ENCODE results near the gene ATP1A1. TPM values are rescaled to one million over a fixed set of nuclear protein-coding genes. Genes with fewer than 3 reads are reported as not detected.
A peak's percentile ranks its signal among the peaks of the same experiment; 100 is the strongest.

Gene ATP1A1
- total RNA-seq, 4 donors from 2014 or later = 90.9 to 208 (median 174) TPM

DNA sequence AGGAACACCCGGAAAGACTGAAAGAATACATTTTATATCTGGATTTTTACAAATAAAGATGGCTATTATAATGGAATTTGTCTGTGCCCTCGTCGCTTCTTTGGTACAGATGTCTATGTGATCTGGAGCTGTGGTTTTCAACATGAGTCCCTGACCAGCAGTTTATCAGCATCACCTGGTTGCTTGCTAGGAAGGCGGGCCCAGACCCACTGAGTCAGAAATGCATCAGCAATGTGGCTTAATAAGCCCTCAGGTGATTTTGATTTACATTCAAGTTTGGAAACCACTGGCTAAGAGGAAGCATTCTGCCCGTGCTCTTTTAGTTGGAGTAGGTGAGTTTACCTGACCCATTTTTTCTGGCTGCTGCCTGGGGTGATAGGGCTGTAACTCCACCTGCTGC is 31.7 kb downstream of the ATP1A1 start:
- Histone ChIP-seq H3K27ac (peak overlapping the region in 3 of 4 donors; percentile 48 to 69 (median 52)), H3K4me3 (no peak overlapping the region), H3K27me3 (no peaks in the 10 kb centered on the region), H3K4me1 (peaks cover 0 to 29% (median 10%) of the 10 kb centered on the region in 3 donors), H3K9me3 (no peaks in the 10 kb centered on the region), H3K36me3 (peaks cover 0 to 93% of the 10 kb centered on the region in 2 donors)
- no peak for ATAC-seq
- 73 to 86% methylated on average over 4 of the region's 5 CpGs for WGBS, 2 donors (ENCODE audit: low coverage in 1 of 2)
- TF ChIP-seq, protein P1, sequence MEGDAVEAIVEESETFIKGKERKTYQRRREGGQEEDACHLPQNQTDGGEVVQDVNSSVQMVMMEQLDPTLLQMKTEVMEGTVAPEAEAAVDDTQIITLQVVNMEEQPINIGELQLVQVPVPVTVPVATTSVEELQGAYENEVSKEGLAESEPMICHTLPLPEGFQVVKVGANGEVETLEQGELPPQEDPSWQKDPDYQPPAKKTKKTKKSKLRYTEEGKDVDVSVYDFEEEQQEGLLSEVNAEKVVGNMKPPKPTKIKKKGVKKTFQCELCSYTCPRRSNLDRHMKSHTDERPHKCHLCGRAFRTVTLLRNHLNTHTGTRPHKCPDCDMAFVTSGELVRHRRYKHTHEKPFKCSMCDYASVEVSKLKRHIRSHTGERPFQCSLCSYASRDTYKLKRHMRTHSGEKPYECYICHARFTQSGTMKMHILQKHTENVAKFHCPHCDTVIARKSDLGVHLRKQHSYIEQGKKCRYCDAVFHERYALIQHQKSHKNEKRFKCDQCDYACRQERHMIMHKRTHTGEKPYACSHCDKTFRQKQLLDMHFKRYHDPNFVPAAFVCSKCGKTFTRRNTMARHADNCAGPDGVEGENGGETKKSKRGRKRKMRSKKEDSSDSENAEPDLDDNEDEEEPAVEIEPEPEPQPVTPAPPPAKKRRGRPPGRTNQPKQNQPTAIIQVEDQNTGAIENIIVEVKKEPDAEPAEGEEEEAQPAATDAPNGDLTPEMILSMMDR (IDR thresholded peaks at IDR 0.05) = no peak
- no peak for TF ChIP-seq EP300 (IDR thresholded peaks at IDR 0.05)
- no peak for TF ChIP-seq POLR2AphosphoS5 (IDR thresholded peaks at IDR 0.05)
- TF ChIP-seq POLR2A (IDR thresholded peaks at IDR 0.05) = no peak

DNA sequence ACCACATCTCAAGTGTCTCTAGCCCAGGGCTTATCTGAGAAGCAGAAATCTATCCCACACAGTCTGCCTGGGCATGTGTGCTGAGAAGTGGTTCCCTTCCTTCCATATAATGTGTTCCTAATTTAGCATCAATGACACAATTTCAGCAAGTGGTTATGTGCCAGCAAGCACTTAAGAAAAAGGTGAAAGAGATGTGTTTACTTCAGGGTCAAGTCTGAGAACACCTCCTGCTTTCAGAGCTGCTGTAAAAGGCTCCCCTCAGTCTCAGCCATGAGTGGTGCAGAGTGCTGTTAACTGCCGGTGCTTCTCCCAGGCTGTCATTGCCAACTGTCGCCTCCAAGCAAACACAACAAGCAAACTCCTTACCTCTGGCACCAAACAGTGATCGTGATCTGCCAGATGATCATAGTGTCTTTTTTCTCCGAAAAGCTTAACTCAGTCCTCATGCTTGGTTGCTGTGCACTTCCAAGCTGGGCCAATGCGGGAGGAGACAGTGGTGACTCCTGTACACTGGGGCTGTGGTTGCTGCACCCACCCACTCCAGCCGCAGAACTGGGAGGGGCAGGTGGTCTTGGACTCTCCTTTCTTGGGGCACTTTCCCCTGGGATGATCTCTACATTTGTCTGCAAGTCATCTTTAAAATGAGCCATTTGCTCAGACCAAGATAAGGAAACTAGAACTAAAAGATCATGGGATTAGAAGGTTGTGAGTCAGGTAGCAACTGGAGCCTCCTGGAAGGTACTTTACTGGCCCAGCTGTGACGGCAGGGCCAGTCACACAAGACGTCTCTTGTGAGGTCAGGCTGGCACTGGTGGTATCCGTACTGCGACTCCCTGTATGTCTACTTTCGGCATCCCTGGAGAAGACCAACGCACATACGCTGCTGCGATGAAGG is 32.4 kb downstream of the ATP1A1 start:
- Histone ChIP-seq H3K27ac (peak overlapping the region in 3 of 4 donors; percentile 48 to 69 (median 52)), H3K4me3 (no peak overlapping the region), H3K9me3 (no peaks in the 10 kb centered on the region), H3K36me3 (peaks cover 0 to 88% of the 10 kb centered on the region in 2 donors), H3K4me1 (peaks cover 0 to 29% (median 10%) of the 10 kb centered on the region in 3 donors), H3K27me3 (no peaks in the 10 kb centered on the region)
- 45 to 64% methylated on average over 4 to 10 of the region's 14 CpGs for WGBS, 2 donors (ENCODE audit: low coverage in 1 of 2)
- TF ChIP-seq, protein P1 (IDR thresholded peaks at IDR 0.05) = no peak
- TF ChIP-seq EP300 (IDR thresholded peaks at IDR 0.05) (peak; percentile 8), POLR2A (IDR thresholded peaks at IDR 0.05) (no peak), POLR2AphosphoS5 (IDR thresholded peaks at IDR 0.05) (peak; percentile 84)
- peak; percentile 62 for ATAC-seq

DNA sequence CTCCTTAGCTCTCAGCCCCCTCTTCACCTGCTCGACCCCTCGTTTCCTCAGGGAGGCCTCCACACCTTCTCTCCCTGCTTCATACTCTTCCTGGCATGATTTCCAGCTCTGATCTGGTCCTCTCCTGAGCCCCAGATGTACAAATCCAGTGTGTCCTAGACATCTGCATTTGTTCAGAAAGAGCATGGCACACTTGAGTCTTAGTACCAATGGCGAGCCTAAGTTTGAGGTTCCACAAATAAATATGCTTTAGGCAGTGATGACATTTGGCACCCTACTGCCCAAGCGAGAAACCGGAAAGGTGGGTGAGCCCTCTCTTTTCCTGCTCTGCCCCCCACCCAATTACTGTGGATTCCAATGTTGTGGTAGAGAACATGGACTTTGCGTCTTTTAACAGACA is 34.0 kb downstream of the ATP1A1 start:
- WGBS, 2 donors (ENCODE audit: low coverage in 1 of 2) = 95 to 100% methylated on average over 3 to 6 of the region's 6 CpGs
- Histone ChIP-seq H3K27ac (no peak overlapping the region), H3K4me1 (peaks cover 0 to 29% (median 10%) of the 10 kb centered on the region in 3 donors), H3K9me3 (no peaks in the 10 kb centered on the region), H3K27me3 (no peaks in the 10 kb centered on the region), H3K4me3 (no peak overlapping the region), H3K36me3 (peaks cover 0 to 72% of the 10 kb centered on the region in 2 donors)
- TF ChIP-seq, protein P1 (IDR thresholded peaks at IDR 0.05) = no peak
- TF ChIP-seq EP300 (IDR thresholded peaks at IDR 0.05) (no peak), POLR2A (IDR thresholded peaks at IDR 0.05) (no peak), POLR2AphosphoS5 (IDR thresholded peaks at IDR 0.05) (no peak)
- ATAC-seq = no peak

DNA sequence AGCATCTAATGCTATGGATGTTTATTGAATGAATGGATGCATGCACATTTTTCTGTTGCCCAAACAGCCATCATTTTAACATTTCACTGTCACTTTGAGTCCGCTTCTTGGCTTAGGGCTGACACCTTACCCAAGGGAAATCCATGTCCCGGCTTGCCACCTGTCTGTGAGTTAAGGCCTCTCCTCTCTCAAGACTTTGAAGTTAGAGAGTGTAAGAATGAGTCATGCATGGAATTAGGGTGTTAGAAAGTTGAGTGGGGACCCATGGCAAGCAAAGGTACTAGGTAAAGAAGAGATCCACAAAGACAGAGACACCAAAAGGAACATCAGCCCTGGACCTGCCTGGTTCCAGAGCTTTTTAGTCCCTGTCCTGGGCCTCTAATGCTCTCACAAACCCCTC is 35.1 kb downstream of the ATP1A1 start:
- TF ChIP-seq EP300 (IDR thresholded peaks at IDR 0.05) (no peak), POLR2AphosphoS5 (IDR thresholded peaks at IDR 0.05) (no peak), POLR2A (IDR thresholded peaks at IDR 0.05) (no peak)
- TF ChIP-seq, protein P1 (IDR thresholded peaks at IDR 0.05) = no peak
- ATAC-seq = no peak
- Histone ChIP-seq H3K9me3 (no peaks in the 10 kb centered on the region), H3K27ac (no peak overlapping the region), H3K4me1 (peaks cover 0 to 29% (median 10%) of the 10 kb centered on the region in 3 donors), H3K4me3 (no peak overlapping the region), H3K36me3 (peaks cover 0 to 61% of the 10 kb centered on the region in 2 donors), H3K27me3 (no peaks in the 10 kb centered on the region)
- WGBS, 2 donors (ENCODE audit: low coverage in 1 of 2) = 83 to 94% methylated on average over 1 to 2 of the region's 2 CpGs

Data from gastroesophageal sphincter (tissue), 4 donors.